8988T (cell line): Measurements from ENCODE around the gene CREBZF.
"Not testable (repeated sequence)": the region's sequence is repeated elsewhere in the genome, so short reads cannot be mapped to it uniquely, and the experiment has no call there.

Experiments used
- DNase-seq: peaks from one replicate; pipeline ENCODE4 v3.0.0; 2011

CREBZF gene

GRCh38 chr11:85620256-85620655 is 44.7 kb downstream of the CREBZF start:
- DNase-seq, result no peak

- DNase-seq, result no peak
Observed at GRCh38 chr11:85619499-85619898, 45.4 kb downstream of the CREBZF start.

DNA sequence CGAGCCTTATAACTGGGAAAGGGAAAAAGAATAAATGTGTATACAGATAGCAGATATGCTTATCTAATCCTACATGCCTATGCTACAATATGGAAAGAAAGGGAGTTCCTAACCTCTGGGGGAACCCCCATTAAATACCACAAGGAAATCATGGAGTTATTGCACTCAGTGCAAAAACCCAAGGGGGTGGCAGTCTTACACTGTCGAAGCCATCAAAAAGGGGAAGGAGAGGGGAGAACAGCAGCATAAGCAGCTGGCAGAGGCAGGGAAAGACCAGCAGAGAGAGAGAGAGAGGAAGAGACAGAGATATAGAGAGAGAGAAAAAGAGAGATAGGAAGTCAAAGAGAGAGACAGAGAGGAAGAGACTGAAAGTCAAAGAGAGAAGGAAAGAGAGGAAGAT is 53.3 kb downstream of the CREBZF start:
- not testable (repeated sequence) for DNase-seq
